GM21526 (cell line): ENCODE results near the gene CEP128.

Experiments used
- ATAC-seq: cut with Tn5 transposase; IDR thresholded peaks from one replicate; pipeline ENCODE4 v1.9.1; 2021; ENCODE audit warnings: moderate library complexity; ENCODE audit not compliant: unreplicated experiment, low FRiP score

CEP128 gene

DNA sequence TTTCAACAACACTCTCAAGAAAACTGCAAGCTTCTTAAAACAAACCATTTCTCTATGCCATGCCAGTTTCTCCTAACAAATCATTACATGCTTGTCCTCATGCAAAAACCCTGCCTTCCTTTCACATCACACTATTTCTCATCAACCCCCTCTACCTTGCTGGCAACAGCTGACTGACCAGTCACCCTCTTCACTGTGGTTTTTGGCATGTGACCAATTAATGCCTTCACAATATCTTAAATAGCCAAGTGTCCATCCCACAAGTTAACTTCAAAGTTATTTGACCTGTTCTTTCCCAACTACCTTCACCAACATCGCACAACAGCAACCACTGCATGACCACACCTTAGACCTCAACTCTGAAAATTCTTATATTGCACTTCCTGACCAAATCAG, 159.6 kb downstream of the CEP128 start:
- no peak for ATAC-seq

DNA sequence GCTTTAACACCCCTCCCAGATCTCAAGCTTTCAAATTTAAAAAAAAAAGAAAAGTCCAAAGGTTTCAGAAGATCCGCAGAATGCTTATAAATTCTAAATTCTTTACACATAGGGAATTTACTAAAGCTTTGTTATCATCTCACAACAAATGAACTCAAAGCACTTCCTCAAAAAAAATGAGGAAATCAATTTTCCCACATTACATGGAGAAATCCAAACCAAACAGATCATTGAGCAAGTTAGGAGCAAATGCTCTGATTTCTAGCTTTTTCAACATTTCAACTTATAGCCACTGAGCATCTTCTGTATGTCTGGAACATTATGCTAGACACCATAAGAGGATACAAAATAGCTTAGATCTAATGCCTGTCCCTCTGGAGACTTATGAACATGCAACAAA, 161.0 kb downstream of the CEP128 start:
- no peak for ATAC-seq

DNA sequence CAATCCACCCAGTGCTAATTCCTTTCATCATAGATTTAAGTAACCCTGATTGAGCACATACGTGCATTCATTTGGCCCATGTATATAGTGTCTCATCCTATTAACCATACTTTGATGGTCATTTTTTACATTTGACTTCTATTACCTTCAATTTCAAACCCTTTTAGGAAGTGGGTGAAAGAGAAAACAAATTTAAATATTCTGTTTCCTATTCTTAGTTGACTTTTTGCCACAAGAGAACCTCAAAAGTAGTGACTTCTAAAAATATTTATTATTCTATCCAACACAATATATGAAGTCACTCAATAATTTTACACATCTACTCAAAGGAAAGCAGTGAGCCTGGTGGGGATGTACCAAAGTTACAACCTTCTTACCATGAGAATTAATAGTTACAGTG, 164.9 kb downstream of the CEP128 start:
- no peak for ATAC-seq

DNA sequence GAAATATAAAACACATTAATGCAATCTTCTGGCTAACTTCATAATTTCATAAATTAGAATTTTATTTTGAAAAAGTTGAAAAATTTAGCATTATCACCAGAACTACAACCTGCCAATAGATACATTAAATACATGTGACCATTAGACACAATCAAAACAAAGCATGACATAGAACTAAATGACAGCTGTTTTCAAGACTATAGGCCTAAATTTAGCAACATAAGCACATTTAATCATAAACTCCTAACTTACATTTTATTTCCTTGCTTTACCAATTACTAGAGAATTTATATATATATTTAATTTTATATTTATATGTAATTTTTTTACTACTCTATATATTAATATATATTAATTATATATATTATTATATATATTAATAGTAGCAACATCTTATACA, 165.4 kb downstream of the CEP128 start:
- no peak for ATAC-seq

DNA sequence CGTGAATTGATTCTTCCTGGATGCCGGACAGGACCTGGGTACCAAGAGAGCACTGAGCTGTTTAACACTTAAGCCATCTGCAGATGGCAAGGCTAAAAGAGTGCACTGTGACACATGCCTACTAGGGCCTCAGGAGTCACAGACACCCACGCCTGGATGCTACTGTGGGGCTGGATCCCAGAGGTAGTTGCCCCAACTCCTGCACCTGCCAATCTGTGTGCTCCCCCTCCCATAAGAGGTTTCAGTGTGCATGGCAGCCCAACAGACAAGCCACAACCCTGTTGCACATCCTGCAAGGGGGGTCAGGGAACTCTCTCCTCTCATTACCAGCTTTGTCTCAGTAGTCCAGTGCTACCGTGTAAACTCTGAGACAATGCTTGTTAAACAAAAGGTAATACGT, 169.0 kb downstream of the CEP128 start:
- no peak for ATAC-seq

DNA sequence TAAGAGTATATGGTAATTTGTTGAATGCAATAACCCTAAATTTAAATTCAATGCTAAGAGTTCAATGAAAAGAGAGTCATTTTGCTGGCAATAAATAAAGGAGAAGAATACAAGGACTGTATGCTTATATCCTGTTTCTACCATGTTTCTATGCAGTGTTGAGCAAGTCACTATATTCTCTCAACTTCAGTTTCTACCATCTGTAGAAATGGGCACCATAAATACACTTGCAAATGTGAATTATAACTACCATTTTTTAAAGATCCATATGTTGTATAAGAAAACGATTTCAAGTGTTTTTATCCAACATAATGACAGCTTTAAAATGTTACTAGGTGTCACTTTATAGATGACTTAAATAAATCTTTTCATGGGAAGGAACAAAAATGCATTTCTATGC, 170.3 kb downstream of the CEP128 start:
- no peak for ATAC-seq

DNA sequence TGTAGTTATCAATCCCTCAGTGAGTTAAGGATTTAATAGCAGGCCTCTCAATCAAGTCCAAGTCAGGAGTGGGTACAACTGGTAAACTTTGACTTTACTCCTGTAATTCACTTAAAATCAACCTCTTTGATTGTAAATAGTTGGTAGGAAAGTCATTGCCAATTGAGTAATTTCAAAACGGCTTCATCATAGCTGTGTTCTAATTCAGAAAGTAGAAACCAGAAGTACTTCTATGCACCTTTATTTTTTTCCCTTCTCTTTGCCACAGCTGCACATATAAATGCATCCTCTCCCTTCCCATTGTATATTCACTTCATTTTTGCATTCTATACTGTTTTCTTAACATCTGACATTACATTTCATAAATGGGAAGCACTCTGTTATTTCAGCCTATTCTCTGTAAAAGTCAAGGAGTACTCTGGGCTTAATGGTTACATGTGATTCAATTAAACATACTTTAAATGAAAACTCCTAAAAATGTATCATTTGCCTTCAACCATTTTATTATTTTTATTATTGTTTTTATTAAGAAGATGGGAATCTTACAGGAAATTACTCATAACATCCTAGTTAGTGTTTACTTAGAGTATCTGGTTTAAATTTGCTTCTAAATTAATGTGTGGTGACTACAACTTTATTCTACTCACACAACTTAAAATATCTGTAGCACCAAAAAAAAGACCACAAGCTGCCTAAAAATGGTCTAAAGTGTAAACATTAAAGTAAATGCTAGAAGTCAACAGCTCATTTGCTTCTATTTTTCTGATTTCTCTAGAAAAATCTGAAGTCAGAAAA, 171.2 kb downstream of the CEP128 start:
- no peak for ATAC-seq

DNA sequence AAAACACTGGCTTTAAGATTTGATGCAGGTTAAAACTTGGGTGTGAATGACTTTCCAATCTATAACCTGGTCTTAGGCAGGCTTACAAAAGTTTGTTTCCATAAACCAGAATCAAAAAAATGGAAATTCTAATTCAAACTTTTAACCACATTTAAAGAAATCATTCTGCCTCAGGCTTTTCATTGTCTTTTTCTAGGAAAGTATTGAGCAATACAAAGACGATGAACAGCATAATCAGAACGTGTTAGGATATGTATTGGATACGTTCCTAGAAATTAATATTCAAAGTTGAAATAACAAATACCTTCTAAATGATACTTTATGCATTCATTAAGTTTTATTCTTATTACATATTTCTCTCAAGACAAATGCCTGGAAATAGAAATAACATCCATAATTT, 172.9 kb downstream of the CEP128 start:
- no peak for ATAC-seq

DNA sequence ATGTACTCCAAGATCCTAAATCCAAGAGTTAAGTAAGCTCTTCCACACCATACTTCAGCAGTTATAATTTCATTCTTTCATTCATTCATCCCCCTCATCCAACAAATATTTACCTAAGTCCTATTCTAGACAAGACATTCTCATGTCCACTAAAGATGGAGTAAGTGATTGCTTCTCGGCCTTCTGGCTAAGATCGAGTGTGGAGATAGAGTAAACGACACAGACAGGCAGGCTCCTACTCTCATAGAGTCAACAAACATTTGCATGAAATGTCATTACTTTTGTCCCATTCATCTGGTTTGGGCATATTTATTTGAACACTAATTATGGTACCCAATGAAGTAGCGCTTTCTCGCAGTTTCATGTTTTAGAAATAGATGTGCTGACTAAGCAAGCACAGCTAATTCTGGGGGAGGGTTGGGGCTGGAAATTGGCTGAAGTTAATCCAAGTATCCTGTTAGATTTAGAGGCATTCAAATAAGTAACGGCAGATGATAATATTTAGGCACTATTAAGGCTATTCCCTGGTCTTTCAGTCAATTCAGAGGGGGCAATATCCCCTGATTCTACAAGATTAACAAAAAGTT, 176.5 kb downstream of the CEP128 start:
- ATAC-seq: no peak

DNA sequence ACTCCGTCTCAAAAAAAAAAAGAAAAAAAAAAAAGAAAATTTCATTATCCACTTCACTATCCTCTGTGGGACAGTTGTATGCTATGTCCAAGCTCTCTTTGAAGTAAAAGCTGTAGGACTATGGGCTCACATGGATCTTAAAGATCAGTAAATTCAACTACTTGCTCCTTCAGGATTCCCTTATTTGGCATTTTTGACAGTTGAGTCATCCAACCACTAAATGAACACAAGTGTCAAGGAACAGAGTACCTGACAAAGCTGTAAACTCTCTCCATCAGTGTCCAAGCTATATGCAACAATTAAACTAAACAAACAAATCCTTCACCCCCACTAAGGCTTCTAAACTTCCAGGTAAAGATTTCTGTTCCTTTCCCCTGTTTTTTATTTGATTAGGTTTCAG, 177.0 kb downstream of the CEP128 start:
- ATAC-seq: no peak

DNA sequence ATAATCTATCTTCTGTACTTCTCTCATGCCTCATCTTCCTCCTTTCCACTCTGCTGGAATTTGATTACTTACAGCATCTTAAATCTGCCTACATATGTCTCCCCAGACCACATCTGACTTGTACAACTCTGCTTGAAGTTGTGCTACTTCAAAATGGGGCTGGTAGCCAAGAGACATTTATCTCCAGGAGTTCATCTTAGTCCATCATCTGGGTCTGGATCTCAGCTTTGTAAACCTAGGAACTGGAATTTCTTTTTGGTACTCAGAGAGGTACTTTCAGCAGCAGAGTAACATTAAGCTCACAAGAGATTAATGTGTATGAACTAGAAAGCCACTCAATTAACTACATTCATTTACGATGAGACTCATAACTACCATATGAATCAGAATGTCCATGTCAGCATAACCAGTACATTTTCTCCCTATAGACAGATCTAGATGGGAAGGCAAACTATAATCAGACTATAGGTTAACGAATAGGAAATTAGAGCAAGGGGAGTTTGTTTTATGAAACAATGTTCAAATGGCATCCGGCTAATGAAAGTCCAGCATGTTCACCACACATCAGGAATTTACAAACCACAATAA, 178.8 kb downstream of the CEP128 start:
- ATAC-seq: no peak

DNA sequence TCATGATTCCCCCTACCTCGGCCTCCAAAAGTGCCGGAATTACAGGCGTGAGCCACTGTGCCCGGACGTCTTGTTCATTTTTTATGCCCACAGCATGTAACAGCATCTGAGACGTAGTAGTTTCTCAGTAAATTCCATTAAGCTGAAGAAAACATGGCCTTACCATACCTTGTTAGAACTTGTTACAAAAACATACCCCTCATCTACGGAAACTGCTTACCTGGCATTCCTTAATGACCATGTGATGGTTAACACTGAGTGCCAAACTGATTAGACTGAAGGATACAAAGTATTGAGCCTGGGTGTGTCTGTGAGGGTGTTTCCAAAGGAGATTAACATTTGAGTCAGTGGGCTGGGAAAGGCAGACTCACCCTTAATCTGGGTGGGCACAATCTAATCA, 186.8 kb downstream of the CEP128 start:
- ATAC-seq: no peak

DNA sequence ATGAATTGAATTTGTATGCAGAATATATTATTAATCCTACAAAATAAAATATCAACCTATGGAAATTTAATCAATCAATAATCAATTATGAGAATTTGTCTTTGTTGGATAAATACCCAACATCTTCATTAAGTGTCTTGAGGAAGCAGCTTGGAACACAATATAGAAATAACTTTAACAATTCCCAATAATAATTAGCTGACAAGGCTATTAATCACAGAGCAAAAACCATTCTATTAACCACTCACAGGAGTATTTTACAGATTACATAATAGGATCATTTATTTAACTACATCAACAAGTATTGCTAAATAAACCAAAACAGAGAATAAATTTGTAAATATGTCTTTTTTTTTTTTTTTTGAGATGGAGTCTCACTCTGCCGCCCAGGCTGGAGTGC, 190.3 kb downstream of the CEP128 start:
- no peak for ATAC-seq

DNA sequence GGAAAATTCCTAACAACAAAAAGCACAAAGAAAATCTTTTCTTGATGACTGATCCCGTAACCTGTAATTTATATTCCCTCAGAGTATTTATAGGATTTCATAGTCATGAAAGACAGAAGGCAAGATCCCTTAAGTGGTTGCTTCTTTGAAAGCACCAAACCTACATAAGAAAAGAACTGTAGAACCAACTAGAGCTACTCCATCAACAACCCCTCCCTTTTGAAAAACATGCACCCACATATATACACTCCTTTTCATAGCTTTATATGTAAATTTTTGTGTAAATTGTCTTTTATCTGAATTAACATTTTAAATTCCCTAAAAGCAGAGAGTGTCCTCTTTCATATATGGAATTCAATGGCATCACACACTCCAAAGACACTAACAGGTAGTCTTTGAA, 215.3 kb downstream of the CEP128 start:
- ATAC-seq: no peak

DNA sequence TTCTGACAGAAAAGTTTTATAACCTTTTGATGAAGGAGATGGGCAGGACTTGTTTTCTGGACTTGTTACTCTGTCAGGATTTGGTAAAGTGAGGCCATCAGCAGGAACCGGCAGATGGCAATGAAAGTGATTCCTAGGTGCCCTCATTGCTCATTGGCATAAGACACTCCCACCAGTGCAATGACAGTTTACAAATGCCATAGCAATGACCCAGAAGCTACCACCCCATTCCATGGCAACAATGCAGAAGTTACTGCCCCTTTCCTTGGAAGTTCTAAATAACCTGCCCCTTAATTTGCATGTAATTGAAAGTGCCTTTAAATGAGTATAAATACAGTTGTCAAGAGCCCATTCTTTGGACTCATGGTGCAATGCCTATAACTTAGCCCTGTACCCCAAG, 222.6 kb downstream of the CEP128 start:
- no peak for ATAC-seq

DNA sequence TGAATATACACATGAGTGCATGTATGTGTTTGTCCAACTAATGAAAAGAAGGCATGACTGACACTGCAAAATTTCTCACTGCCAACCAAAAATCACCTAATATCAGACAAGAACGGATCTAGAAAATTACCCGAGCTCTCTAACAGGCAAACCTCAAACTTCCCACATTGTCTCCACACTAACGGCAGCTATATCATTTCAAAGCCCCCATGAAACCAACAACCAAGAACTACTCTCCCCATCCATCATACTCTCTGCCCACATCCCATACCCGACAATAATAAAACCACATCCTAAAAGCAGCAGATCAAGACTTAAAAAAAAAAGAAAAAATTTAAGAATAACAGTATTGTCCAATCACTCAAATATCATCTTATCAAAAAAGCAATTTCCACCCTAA, 227.1 kb downstream of the CEP128 start:
- ATAC-seq: no peak

DNA sequence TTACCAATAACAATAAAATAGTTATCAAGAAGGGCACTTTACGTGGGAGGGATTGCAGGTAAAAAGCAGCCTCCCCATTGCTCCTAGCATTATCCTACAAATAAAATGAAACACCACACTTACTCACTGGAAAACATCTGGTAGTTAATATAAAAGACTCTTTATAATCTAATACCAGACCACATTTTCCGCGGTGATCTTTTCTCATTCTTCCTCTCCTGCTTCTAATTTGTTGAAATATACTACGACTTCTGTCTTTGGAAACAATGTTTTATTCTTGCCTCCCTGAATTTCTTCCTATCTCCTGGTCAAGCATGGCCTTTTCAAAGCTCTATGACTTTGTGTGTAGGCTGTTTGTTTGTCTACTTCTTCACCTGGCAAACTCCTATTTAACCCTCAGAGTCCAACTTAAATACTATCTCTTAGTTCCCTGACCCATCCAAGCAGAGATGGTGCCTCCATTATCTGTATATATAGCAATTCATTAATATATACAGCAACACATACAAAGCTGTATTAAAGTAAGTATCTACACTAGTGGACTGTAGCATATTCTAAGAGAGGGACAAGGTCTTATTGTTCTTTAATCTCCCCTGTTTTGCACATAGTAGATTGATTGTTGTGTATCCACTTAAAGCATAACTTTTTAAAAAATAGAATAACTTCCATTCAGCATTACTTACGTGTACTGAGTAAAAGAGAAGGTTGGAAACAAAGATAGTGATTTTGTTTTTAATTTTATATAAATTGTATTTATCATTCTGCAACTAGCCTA, 228.3 kb downstream of the CEP128 start:
- ATAC-seq: no peak

DNA sequence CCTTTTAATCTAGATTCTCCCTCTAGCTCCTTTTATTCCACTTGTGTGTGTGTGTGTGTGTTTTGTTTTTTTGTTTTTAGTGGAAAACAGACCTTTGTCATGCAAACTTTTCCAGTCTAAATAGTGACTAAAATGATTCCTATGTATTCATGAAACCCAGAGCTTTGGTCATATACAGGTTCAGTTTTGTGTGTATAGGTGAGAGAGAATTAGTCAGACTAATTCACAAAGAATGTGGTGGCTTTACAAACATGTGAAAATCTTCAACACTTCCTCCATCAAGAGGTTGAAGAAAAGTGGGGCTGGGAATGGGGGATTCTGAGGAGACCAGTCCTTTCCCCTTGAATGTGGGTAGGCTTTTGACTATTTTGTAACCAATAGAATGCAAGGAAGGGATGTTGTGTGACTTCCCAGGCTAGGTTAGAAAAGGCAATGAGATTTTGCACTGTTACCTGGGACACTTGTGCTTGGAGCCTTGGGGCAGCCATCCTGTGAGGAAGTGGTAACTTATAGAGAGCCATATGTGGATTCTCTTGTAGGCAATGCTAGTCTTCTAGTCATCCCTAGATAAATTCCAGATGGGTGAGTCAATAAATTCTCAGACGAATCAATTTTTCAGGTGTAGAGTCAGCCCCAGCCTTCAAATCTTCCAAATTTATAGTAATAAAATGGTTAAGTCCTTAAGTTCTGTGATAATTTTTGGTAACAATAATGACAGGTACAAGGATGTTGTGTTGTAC, 236.1 kb downstream of the CEP128 start:
- ATAC-seq: no peak

DNA sequence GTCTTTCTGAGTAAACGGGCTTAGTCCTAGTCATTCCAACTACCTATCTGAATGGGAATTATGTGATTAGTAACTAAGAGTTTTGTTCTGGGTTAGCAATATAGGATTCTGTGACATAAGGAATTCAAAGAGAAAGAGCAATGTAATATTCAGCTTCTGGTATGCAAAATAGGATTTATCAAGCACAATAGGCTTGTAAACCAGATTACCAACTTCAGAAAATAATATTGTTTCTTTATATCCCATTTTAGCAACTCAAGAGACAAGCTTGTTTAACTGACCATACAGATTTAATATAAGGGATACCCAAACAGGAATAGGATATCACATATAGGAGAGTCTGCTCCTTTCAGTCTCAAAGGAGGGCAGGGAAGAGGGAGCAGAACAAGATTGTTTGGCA, 240.9 kb downstream of the CEP128 start:
- ATAC-seq: no peak

DNA sequence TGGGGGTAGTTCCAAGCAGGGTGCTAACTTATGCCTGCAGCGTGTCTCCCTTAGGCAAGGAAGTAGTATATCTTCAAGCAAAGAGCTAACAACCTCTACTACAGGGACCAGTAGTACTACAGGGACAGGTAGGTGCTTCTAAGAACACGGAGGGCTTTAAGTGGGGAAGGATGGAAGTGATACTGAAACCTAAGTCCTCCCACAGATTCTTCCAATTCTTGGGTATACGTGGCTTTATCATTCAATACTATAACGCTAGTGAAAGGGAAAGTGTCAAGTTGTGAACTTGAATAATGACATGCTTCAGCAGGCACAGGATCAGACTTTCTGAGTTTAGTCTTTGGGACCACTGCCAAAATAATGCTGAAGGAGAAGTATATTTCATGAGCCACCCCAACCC, 241.7 kb downstream of the CEP128 start:
- no peak for ATAC-seq

DNA sequence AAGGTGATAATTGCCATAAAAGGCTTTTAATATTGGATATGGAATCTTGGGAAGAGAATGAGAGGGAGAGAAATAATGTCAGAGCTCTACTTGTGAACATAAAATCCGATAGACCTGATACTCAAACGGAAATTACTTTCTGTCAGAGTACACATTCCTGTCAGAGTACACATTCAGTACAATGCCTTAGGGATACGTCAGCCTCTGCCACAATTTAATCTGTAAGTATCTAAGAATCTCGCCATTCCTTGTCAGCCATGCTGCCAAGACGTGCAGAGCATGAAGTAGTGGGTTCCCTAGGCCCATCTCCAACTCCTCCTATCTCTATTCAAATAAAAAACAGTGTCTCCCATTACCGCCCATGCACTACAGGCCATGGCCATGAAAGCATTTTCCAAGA, 242.6 kb downstream of the CEP128 start:
- ATAC-seq: no peak
